Neural cell (in vitro differentiated cells): ENCODE measurements around the gene SIGLEC15. TPM values are rescaled to one million over a fixed set of nuclear protein-coding genes. Genes with fewer than 3 reads are reported as not detected.

Source experiments
- H2AFZ ChIP-seq: fragments of 200-600, 300-800 bp; sonication (generic), shearing (Covaris generic); 2 replicates; pipeline ENCODE4 v1.6.0; 2014; ENCODE audit warnings: low read depth, mild to moderate bottlenecking, antibody characterized with exemption, low read length, moderate library complexity
- H3F3A ChIP-seq: fragments of 200-600 bp; shearing (Covaris generic); 2 replicates; pipeline ENCODE4 v1.6.1; 2016; ENCODE audit warnings: mild to moderate bottlenecking, moderate library complexity, mixed read lengths, antibody characterized with exemption, low read length; ENCODE audit not compliant: insufficient read depth, poor library complexity, severe bottlenecking
- H3K27ac ChIP-seq: fragments of 200-600, 300-800 bp; sonication (generic), shearing (Covaris generic); 2 replicates; pipeline ENCODE4 v1.5.1; 2014; ENCODE audit warnings: mild to moderate bottlenecking, low read length, moderate library complexity
- H3K27me3 ChIP-seq: fragments of 300-800, 200-600 bp; sonication (generic), shearing (Covaris generic); 2 replicates; pipeline ENCODE4 v1.6.0; 2014; ENCODE audit warnings: mild to moderate bottlenecking, low read depth, low read length, moderate library complexity; ENCODE audit not compliant: insufficient read depth
- H3K36me3 ChIP-seq: fragments of 300-800, 200-600 bp; sonication (generic), shearing (Covaris generic); 2 replicates; pipeline ENCODE4 v1.5.1; 2014; ENCODE audit warnings: mild to moderate bottlenecking, antibody characterized with exemption, low read length, moderate library complexity; ENCODE audit not compliant: insufficient read depth
- H3K4me2 ChIP-seq: fragments of 300-800, 200-600 bp; sonication (generic), shearing (Covaris generic); 2 replicates; pipeline ENCODE4 v1.6.0; 2014; ENCODE audit warnings: mild to moderate bottlenecking, low read length
- H3K4me3 ChIP-seq: fragments of 300-800, 200-600 bp; sonication (generic), shearing (Covaris generic); 2 replicates; pipeline ENCODE4 v1.5.1; 2014; ENCODE audit warnings: mild to moderate bottlenecking, low read length, moderate library complexity
- H3K79me2 ChIP-seq: fragments of 200-600 bp; shearing (Covaris generic); replicated peaks from 2 replicates; pipeline ENCODE4 v1.6.0; 2014; ENCODE audit warnings: mild to moderate bottlenecking, low read length, moderate library complexity; ENCODE audit not compliant: insufficient read depth
- H3K9ac ChIP-seq: fragments of 300-800, 200-600 bp; sonication (generic), shearing (Covaris generic); 2 replicates; pipeline ENCODE4 v1.6.1; 2016; ENCODE audit warnings: mild to moderate bottlenecking, low read length, mixed read lengths
- H3K9me2 ChIP-seq: fragments of 200-600 bp; shearing (Covaris generic); 2 replicates; pipeline ENCODE4 v1.6.1; 2016; ENCODE audit warnings: mild to moderate bottlenecking, low read length, mixed read lengths; ENCODE audit not compliant: insufficient read depth
- H3K9me3 ChIP-seq: fragments of 200-600, 300-800 bp; sonication (generic), shearing (Covaris generic); 2 replicates; pipeline ENCODE4 v1.6.1; 2016; ENCODE audit warnings: mild to moderate bottlenecking, mixed run types, low read length, moderate library complexity, mixed read lengths
- H4K20me1 ChIP-seq: fragments of 200-600 bp; shearing (Covaris generic); 2 replicates; pipeline ENCODE4 v1.6.1; 2016; ENCODE audit warnings: mild to moderate bottlenecking, mixed run types; ENCODE audit not compliant: insufficient read depth
- CTCF ChIP-seq: fragments of 450-650 bp; IDR thresholded peaks from 2 replicates; pipeline ENCODE4 v1.5.1; 2014; ENCODE audit warnings: antibody characterized with exemption, mild to moderate bottlenecking, moderate library complexity; ENCODE audit not compliant: poor library complexity, severe bottlenecking
- EP300 ChIP-seq: fragments of 450-650 bp; conservative IDR thresholded peaks from 2 replicates; pipeline ENCODE4 v1.6.1; 2014; ENCODE audit warnings: antibody characterized with exemption, mild to moderate bottlenecking, moderate library complexity; ENCODE audit not compliant: poor library complexity, severe bottlenecking
- EZH2 ChIP-seq: fragments of 200-600, 300-800 bp; shearing (Covaris generic), sonication (generic); IDR thresholded peaks from 2 replicates; pipeline ENCODE4 v1.6.1; 2014; ENCODE audit warnings: antibody characterized with exemption, low read length, borderline replicate concordance, mild to moderate bottlenecking; ENCODE audit not compliant: insufficient read depth, poor library complexity, severe bottlenecking
- MXI1 ChIP-seq: fragments of 450-650 bp; conservative IDR thresholded peaks from 2 replicates; pipeline ENCODE4 v1.6.1; 2014; ENCODE audit warnings: antibody characterized with exemption, mild to moderate bottlenecking; ENCODE audit not compliant: poor library complexity, severe bottlenecking
- POLR2AphosphoS5 ChIP-seq: IDR thresholded peaks from 2 replicates; pipeline ENCODE4 v1.6.1; 2012
- RAD21 ChIP-seq: fragments of 450-650 bp; conservative IDR thresholded peaks from 2 replicates; pipeline ENCODE4 v1.6.1; 2014; ENCODE audit warnings: antibody characterized with exemption, mild to moderate bottlenecking, moderate library complexity
- REST ChIP-seq: IDR thresholded peaks from 2 replicates; pipeline ENCODE4 v1.6.1; 2012; ENCODE audit warnings: borderline replicate concordance
- SMC3 ChIP-seq: fragments of 450-650 bp; conservative IDR thresholded peaks from 2 replicates; pipeline ENCODE4 v1.6.1; 2014; ENCODE audit warnings: antibody characterized with exemption, mild to moderate bottlenecking, moderate library complexity; ENCODE audit not compliant: poor library complexity
- TAF1 ChIP-seq: IDR thresholded peaks from 2 replicates; pipeline ENCODE4 v1.6.1; 2012; ENCODE audit warnings: low read depth
- polyA plus RNA-seq: library from polyadenylated mRNA; depleted of rRNA; stranded (reverse); fragments of >200 nt; gene quantifications from 2 replicates; pipeline ENCODE4 v1.2.3, GENCODE V29; 2014

Gene SIGLEC15
- polyA plus RNA-seq, 1 donor from 2014 or later, result not detected

- no peaks in the 10 kb centered on the region for H3K9me3 ChIP-seq
- no peak overlapping the region for H3K27ac ChIP-seq
- no peak overlapping the region for H3K4me3 ChIP-seq
- no peak overlapping the region for H3K9ac ChIP-seq
- H3K27me3 ChIP-seq, result peaks cover 25% of the 10 kb centered on the region
- H4K20me1 ChIP-seq, result no peaks in the 10 kb centered on the region
- H3K36me3 ChIP-seq, result no peaks in the 10 kb centered on the region
- H2AFZ ChIP-seq, result no peak overlapping the region
- TF ChIP-seq MXI1 (no peak), REST (no peak), EP300 (no peak), TAF1 (no peak)
- H3F3A ChIP-seq, result no peaks in the 10 kb centered on the region
- no peaks in the 10 kb centered on the region for H3K79me2 ChIP-seq
- no peak overlapping the region for H3K4me2 ChIP-seq
- no peaks in the 10 kb centered on the region for H3K9me2 ChIP-seq
Measured at GRCh38 chr18:45841060-45841764, 15.7 kb downstream of the SIGLEC15 start.

GRCh38 chr18:45841765-45842442, 16.4 kb downstream of the SIGLEC15 start:
- TF ChIP-seq SMC3, result no peak
- no peak for TF ChIP-seq RAD21
- TF ChIP-seq CTCF, result no peak
- TF ChIP-seq POLR2AphosphoS5, result no peak
- TF ChIP-seq EP300, result no peak
- no peak for TF ChIP-seq MXI1
- no peak for TF ChIP-seq TAF1
- no peak for TF ChIP-seq EZH2
- TF ChIP-seq REST, result no peak
- Histone ChIP-seq H3K36me3 (no peaks in the 10 kb centered on the region), H3K4me3 (no peak overlapping the region), H2AFZ (no peak overlapping the region), H4K20me1 (no peaks in the 10 kb centered on the region), H3K9me2 (no peaks in the 10 kb centered on the region), H3K27ac (no peak overlapping the region), H3F3A (no peaks in the 10 kb centered on the region), H3K79me2 (no peaks in the 10 kb centered on the region), H3K4me2 (no peak overlapping the region), H3K27me3 (peaks cover 18% of the 10 kb centered on the region), H3K9ac (no peak overlapping the region), H3K9me3 (no peaks in the 10 kb centered on the region)
